T follicular helper cell (primary cell): ENCODE data around the gene POU4F3.
"Not testable (repeated sequence)": the region's sequence is repeated elsewhere in the genome, so short reads cannot be mapped to it uniquely, and the experiment has no call there.

Source experiments
- DNase-seq: peaks from one replicate; pipeline ENCODE4 v3.0.0-alpha.2; 2020; ENCODE audit warnings: low read depth
- total RNA-seq, 2 experiments: gene quantifications; one replicate each; lab custom pipeline; 2026; lab: John Stamatoyannopoulos, UW

The POU4F3 gene, protein sequence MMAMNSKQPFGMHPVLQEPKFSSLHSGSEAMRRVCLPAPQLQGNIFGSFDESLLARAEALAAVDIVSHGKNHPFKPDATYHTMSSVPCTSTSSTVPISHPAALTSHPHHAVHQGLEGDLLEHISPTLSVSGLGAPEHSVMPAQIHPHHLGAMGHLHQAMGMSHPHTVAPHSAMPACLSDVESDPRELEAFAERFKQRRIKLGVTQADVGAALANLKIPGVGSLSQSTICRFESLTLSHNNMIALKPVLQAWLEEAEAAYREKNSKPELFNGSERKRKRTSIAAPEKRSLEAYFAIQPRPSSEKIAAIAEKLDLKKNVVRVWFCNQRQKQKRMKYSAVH
- 0.12 to 0.17 reads per million in 2 experiments for total RNA-seq

DNA sequence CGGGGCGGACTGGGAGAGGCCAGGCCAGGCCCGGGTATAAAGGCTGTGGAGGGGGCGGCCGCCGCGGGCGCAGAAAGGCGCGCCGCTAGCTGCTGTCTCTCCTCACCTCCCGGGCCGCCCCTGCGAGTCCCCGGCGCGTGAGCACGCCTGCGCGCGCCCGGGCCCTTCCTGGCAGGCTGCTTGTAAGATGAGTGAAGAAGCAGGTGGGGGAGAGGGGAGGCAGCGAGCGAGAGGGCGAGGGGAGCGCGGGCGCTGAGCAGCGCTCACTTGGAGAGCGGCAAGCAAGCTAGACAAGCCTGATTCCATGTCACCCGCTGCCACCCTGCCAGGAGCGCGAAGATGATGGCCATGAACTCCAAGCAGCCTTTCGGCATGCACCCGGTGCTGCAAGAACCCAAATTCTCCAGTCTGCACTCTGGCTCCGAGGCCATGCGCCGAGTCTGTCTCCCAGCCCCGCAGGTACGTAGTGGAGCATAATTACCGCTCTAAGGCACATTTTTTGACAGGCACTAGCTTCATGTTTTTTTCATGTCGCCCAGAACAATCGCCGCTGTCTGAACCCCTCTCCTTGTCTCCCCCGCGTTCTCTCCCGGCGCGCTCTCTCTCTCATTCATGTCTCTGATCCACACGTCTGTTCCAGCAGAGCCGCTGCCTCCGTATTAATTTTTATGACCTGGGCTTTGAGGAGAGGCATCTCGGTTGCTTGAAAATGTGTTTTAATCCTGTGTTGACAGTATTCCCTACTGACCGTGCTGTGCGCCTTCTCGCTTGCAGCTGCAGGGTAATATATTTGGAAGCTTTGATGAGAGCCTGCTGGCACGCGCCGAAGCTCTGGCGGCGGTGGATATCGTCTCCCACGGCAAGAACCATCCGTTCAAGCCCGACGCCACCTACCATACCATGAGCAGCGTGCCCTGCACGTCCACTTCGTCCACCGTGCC lies at the start of gene POU4F3:
Gene POU4F3 (plus strand): TSS at position 66 of the 941 bp plus-strand sequence. CDS start 274 bp downstream, at position 340.
- DNase-seq = no peak

DNA sequence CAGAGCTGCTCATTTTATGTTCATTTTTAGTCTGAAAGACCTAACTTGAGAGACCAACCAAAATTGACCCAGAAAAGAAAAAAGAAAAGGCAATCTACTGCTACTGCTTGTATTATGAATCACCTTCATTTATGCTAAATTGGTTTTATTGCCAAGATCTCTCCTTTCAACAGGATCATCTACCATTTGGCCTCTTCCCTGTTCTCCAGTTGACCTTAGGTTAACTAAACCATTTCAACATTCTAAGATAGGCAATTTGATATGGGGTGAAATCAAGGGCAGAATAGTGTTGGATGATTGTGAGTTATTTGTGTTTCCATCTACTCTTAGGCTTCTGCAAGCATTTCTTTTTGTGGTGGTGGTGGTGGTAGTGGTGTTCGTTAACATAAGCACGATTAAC lies 48.3 kb upstream of the POU4F3 start:
- DNase-seq = no peak

DNA sequence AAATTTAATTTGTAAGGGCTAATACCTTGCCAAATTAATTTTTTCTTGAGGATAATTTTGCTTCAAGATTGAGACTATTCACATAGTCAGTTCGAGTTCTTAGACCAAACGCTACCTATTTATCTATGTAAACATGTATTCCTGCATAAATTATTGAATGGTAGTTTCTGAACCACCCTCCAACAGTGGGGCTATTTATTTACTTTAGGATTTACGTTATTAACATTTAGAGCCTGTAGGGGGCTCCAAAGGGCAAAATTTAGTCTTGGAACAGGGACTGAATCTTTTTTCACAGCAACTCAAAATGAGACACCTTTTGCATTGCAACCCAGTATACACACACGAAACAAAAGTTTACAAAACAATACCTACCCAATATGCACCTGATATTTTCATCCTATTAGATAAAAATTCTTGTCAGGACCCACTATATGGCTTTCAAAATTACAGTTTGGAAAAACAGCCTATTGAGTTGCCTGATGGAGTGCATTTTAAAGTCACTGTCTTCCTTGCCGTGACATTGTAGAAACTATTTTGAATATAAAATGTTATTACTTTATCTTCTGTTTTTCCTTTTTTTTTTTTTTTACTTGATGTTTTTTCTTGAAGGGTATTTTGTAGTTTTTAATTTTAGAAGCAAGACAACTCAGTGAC lies 47.1 kb upstream of the POU4F3 start:
- DNase-seq = no peak

DNA sequence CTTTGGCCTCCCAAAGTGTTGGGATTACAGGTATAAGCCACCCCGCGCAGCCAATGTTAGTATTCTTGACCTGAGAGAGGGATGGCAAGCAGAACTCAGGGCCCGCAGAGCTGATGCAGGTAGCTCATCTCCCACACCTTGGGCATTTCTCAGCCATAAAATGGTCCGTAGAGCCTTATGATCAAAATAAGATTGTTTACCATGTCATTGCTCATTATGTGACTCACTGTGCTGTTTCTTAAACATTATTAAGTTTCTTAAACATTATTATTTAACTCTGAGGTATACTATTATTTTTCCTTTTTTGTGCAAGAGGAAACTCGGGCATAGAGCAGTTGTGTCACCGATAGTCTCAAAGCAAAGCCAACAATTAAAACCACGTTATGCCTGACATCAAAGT lies 42.4 kb upstream of the POU4F3 start:
- DNase-seq = no peak

DNA sequence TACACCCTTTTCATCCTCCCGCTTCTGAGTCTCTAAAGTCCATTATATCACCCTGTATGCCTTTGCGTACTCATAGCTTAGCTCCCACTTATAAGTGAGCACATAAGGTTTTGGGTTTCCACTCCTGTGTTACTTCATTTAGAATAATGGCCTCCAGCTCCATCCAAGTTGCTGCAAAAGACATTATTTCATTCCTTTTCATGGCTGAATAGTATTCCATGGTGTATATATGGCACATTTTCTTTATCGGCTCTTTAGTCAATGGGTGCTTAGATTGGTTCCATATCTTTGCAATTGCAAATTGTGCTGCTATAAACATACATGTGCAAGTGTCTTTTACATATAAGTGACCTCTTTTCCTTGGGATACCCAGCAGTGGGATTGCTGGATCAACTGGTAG lies 39.7 kb upstream of the POU4F3 start:
- DNase-seq = not testable (repeated sequence)

DNA sequence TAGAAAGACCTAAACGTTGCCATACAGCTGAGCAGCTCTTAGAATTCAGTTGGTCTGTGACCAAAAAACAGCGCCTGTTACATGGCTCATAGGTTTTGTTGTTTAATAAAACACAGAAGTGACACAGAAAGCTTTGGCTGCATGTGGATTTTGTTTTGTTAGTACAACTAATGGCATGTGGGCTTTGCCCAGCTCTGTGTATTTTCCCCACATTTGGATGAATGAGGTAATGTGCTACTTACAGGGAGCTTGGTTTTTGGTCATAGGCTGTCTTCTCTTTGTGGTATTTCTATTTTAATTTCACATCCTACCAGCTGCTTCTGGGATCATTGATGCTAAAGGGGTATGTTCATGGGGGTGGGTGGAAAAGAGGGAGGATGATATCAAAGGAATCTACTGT lies 37.0 kb upstream of the POU4F3 start:
- DNase-seq = no peak

DNA sequence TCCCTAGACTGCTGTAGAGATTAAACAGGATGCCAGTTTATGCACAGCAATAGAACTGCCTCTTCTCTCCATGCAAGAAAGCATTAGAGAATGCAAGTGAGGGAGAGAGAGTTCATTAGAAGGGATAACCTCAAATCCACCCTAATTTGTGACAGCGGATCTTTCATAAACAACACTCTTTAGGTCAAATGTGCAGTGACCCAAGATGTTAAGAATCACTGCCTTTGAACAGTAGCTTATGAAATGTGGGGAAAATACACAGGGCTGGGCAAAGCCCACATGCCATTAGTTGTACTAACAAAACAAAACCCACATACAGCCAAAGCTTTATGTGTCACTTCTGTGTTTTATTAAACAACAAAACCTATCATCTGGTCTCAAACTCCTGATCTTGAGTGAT lies 36.2 kb upstream of the POU4F3 start:
- DNase-seq = no peak

DNA sequence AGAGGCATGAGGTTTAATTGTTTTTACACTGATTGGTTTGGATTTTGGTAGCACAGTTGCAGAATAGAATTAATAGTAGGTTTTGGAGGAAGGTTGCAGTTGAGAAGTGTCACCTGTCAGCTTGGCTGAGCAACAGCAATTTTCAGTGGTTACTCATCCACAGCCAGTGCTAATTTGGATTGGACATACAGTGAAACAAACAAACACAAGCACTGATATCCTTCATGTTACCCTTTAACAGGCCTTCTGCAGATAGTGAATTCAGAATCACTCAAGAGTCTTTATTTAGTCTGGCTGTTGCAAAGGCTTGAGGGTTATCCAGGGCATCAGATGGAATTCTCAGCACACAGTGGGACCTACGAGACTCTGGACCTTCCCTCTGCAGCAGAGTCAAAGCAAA lies 31.8 kb upstream of the POU4F3 start:
- DNase-seq = no peak

DNA sequence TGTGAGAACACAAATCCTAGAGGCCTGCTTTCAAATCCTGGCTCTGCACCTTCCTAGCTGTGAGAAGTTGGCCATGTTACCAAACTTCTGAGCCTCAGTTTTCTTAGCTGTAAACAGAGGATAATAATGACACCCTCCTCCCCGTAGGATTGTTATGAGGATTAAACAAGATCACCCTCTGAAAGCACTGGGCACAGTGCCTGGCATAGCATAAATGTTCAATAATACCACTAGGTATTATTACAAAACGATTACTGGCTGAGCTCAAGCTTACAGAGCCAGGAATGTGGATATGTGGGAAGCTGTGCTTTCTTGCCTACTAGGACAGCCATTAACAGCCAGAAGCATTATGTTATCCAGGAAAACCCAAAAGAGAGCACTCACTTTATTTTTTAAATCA lies 30.8 kb upstream of the POU4F3 start:
- DNase-seq = no peak

DNA sequence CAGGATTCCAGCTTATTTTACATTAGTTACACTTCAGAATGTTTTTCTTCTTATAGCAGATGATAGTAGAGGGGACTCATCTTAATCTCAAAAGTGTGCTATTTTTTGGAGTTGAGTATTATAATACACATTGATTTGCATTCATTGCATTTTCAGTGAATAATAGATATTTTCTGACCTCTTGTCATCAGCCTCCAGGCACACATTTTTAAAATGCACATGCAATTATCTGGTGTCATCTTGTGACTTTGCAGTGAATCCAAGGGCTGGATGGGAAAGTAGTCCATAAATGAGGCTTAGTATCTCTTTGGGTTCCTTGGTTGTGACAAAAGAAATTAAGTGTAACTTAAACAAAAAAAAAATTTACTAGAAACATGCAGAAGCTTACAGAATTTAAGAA lies 28.1 kb upstream of the POU4F3 start:
- no peak for DNase-seq

DNA sequence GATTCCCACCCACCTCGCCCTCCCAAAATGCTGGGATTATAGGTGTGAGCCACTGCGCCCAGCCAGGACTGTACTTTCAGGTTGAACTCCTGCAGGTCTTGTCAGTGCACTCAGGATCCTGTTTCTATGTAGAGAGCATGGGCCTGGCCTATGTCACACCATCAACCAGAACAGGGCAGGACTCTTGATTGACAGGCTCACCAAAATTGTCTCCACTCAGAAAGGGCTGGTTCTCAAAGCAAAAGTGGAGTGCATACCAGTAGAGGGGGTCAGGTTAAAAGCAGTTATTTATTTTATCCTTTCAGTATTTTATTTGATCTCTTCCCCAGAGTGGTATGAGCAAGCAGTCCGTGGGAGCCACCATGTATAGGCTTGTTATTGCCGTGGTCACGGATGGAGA lies 27.4 kb upstream of the POU4F3 start:
- DNase-seq = no peak

DNA sequence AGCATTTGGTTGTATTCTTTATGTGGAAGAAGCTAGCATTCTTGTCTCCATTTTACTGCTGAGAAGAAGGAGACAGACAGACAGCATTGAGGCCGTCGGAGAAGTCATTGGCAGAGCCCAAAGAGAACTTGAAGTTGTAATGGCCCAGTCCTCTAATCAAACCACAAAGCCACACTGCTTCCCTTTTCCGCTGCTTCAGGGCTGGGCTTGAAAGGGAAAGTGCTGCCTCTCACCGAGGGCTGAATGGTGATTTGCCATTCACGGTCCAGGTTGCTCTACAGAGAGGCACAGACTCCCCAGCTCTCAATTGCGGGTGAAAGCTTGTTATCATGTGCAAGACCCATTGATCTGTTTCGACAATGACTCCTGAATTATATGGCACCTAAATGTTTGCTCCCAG lies 25.6 kb upstream of the POU4F3 start:
- no peak for DNase-seq

DNA sequence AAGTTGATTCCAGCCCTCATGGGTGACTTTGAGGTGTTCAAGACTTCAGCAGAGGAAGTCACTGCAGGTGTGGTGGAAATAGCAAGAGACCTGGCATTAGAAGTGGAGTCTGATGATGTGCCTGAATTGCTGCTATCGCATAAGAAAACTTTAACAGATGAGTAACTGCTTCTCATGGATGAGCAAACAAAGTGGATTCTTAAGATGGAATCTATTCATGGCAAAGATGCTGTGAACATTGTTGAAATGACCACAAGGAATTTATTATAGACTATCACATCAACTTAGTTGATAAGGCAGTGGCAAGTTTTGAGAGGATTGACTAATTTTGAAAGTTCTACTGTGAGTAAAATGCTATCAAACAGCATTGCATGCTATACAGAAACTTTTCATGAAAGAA lies 17.1 kb upstream of the POU4F3 start:
- no peak for DNase-seq

DNA sequence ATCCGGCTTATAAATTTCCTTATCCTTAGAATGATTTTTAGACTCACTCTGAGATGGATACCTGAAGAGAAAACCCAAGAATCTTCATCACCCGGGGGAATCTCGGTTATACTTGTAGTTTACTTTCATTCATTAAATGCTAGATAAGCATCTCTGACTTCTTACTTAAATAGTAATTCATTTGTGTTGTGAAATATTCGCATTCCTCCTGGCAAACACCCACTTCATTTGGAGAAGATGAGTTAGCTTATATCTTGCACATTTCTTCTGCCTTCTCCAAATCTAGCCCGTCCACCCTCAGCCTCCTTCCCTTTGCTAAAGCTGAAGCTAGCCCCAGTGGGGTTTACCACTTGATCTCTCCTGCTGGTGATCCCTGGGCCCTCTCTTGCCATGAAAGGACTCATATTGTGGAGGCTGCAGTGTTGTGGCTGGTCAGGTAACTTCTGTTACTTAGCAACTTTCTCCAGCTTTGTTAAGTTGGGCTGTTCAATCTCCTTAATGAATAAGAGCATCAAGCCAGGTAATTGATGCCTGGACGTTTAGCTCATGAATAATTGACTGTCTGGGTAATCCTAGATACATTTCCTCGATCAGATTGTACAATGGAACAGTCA lies 11.3 kb upstream of the POU4F3 start:
- no peak for DNase-seq

DNA sequence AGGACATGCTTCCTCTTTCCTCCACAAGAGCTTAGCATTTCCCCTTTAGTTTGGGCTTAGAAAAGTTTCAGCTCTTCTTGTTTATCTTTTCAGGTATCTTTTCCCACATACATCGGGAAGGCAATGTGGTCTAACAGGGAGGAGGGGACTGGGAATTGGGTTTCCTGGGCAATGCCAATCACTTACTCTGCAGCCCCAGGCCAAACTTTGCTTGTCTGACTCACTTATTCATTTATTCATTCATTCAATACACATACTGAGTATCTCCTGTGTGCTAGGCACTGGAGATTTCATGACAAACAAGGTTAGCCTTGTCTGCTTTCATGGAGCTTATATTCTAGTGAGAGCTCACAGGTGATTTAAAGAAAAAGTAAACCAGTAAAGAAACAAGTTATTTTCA lies 10.7 kb upstream of the POU4F3 start:
- no peak for DNase-seq

DNA sequence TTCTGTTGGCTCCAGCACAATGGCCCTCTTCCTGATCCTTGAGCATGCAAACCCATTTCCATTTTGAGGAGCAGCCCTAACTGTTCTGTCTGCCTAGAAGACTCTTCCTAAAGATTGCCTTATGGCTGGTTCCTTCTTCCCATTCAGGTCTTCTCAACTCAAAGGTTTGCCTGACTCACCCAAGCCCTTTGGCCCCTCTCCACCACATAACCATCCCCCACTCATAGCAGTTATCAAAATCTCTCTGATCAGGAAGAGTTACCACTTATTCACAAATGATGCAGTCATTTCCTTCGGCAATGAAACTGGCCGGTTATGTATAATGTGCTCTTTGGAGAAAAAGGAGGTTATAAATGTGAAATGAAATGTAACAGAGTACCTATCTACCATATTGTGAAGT lies 8.9 kb upstream of the POU4F3 start:
- DNase-seq = no peak

DNA sequence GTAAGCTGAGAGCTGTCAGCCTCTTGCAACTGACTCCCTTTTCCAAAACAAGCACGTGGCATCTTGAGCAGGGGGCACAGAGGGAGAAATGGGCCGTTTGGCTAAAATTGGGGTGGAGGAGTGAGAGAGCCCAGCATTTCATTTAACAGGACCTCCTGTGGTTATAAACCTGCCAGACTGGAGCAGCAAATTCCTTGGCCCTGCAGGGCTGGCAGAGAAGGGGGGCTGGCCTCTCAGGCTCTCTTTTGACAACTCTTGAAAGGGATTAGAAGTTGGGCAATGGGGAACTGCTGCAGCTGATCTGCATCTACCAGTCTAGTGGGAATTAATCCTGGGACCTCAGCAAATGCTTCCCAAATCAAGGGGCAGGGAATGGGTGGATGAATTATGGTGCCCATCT lies 7.2 kb upstream of the POU4F3 start:
- no peak for DNase-seq

DNA sequence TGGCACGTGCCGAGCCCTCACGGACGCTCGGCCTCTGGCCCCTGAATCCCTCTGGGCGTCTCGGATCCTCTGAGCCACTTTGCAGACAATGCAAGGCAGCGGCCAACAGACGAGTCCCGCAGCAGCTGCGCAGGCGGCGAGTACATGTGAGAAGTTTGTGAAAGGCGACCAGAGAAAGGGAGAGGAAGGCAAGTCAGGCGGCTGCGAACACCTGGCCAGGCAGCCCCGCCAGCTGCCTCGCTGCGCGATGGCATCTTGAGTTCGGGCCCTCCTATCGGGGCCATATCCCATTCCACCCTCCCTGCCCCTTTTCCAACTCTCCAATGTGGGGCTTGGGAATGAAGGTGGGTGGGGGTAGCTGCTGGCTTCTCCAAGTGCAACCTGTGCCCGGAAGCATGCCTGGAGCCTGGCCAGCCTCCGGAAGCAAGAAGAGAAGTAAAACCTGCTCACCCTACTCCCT lies 4.5 kb upstream of the POU4F3 start:
- no peak for DNase-seq

DNA sequence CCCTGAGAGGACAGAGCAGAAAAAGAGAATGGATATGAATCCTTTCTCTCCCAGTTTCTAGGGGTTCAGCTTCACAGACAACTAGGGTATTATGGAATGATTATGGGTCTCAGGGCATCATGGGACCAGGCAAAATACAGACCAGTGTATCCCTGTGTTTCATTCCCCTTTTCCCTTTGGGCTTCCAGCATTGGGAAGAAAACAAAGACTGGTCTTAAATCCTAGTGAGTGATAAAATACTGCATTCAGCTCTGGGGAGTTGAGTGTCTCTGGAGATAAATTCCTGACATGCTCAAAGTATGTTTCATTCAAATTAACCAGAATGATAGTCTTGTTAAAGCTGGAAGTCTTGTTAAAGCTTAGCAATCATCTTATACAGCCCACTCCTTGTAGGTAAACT lies 2.4 kb upstream of the POU4F3 start:
- no peak for DNase-seq

DNA sequence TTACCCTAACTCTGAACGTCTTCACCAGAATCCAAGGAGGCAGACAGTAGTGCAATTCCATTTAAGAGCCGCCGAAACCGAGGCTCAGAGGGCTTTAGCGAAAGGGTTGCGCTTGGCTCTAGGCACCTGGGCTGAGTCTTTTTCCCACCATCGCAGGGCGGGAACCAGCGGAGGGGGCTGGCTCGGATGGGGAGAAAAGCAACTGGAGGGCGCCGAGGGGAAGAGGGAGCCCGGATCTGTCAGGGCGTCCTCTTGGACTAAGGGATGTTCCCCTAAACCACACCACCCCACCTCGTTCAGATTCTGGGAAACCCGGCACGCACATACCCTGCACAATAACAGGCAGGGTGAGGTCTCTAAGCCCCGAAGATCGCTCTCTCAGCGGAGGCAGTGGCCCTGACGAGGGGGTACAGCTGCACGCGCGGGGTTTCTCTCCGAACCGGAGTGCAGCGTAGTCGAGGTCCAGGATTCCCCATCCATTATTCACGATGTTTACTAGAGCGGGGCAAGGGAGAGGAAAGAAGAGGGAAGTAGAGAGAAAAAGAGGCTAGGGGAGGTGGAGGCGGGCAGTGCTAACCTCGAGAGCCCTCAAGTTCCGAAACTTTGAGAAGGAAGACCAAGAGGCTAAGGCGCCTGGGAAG lies 1.3 kb upstream of the POU4F3 start:
- DNase-seq = no peak

DNA sequence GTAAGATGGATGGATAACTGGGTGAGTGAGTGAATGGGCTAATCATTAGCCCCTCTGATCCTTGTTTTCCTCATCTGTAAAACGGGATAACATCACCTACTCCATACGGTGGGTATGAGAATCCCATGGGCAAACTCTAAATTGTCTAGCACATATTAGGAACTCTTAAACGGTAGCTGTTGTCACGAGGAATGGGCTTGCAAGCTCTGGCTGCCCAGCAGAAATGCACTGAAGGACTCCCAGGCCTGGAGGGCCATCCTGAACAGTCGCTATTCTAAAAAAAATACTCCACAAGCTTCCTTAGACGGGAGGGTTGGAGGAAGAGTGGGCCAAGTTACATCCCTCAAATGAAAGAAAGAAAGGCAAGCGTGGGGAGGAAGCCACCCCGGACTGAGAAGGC lies 711 bp upstream of the POU4F3 start:
- no peak for DNase-seq
